Erythroblast (primary cell): ENCODE data around the gene NME7.

Experiments used
- GATA1 ChIP-seq: IDR thresholded peaks from 2 replicates; pipeline ENCODE4 v1.6.1; 2011; ENCODE audit warnings: low read depth, mild to moderate bottlenecking, control low read depth, low read length, moderate library complexity
- POLR2A ChIP-seq: IDR thresholded peaks from 2 replicates; pipeline ENCODE4 v1.6.1; 2011; ENCODE audit warnings: mild to moderate bottlenecking, low read length

GRCh38 chr1:169322138-169322537, 45.5 kb downstream of the NME7 start:
- TF ChIP-seq POLR2A (no peak), GATA1 (no peak)
